GM12865 (cell line): Measurements from ENCODE around the gene KBTBD4.

Source experiments
- DNase-seq: peaks from one replicate; pipeline ENCODE4 v3.0.0; 2010; ENCODE audit warnings: low read depth
- H3K4me3 ChIP-seq: 2 replicates; pipeline ENCODE4 v1.5.1; 2011; ENCODE audit warnings: mild to moderate bottlenecking, low read depth, low read length, control low read depth
- CTCF ChIP-seq: IDR thresholded peaks from 2 replicates; pipeline ENCODE4 v1.5.1; 2011; ENCODE audit warnings: low read length, control low read depth, low read depth, inconsistent platforms; ENCODE audit not compliant: insufficient read depth; ENCODE audit errors: missing control alignments

Gene KBTBD4

GRCh38 chr11:47615249-47615648, 36.5 kb upstream of the KBTBD4 start:
- DNase-seq, result no peak
- no peak for TF ChIP-seq CTCF
- no peak overlapping the region for H3K4me3 ChIP-seq

GRCh38 chr11:47611348-47611794, 32.6 kb upstream of the KBTBD4 start:
- peak; percentile 54 for DNase-seq
- TF ChIP-seq CTCF, result no peak
- no peak overlapping the region for H3K4me3 ChIP-seq

DNA sequence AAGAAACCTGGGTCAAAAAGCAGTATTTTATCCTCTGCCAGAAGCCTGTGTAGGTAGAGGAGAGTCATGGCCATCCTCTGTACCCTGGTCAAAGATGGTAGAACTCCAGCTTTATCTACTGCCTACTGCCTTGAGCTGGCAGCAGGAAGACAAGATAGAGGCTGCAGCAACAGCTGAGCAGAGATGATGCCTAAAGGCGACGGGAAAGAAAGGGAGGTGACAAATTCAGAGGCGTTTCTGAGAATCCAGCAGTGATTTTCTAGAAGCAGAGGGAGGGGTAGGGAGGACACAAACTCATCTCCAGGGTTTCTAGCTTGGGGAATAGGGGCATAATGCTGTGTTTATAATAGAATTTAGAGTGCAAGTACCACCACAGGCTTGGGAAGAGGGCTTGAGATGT, 30.9 kb upstream of the KBTBD4 start:
- TF ChIP-seq CTCF, result no peak
- DNase-seq, result no peak
- no peak overlapping the region for H3K4me3 ChIP-seq

- TF ChIP-seq CTCF, result no peak
- H3K4me3 ChIP-seq, result no peak overlapping the region
- no peak for DNase-seq
These were observed 28.6 kb upstream of the KBTBD4 start for GRCh38 chr11:47607380-47607779.

- H3K4me3 ChIP-seq, result no peak overlapping the region
- DNase-seq, result peak; percentile 25
These were observed 28.0 kb upstream of the KBTBD4 start for GRCh38 chr11:47606731-47607130.

DNA sequence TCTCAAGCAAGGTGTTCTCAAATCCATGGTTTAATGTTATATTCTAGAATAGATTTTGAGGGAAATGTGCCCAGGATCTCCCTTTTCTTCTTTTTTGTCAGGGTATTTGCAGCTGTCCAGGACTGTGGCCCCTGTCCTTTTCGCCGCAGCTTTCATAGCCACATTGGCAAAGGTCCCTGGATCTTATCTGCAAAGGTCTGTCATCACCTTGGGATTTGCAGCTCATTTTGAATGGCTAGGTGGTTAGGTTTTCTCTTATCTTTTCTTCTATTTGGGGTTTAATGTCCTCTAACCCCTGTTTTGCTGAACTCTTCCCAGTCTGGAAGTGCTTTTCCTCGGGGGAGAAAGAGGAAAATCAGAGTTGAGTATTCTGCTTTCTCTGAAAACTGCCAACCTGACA, 27.2 kb upstream of the KBTBD4 start:
- no peak overlapping the region for H3K4me3 ChIP-seq
- TF ChIP-seq CTCF, result no peak
- no peak for DNase-seq

More at GRCh38 chr11:47606731-47607130, 28.0 kb upstream of the KBTBD4 start:
- TF ChIP-seq CTCF, result no peak

GRCh38 chr11:47603295-47603694, 24.5 kb upstream of the KBTBD4 start:
- no peak for DNase-seq
- TF ChIP-seq CTCF, result no peak

More at GRCh38 chr11:47603295-47603694, 24.5 kb upstream of the KBTBD4 start:
- no peak overlapping the region for H3K4me3 ChIP-seq
